Fibroblast of skin of back (primary cell): ENCODE data around the gene PTPRN2.
"Not testable (repeated sequence)": the region's sequence is repeated elsewhere in the genome, so short reads cannot be mapped to it uniquely, and the experiment has no call there.

Experiments
- DNase-seq: peaks from one replicate; pipeline ENCODE4 v3.0.0-alpha.2; 2013

PTPRN2 gene

DNA sequence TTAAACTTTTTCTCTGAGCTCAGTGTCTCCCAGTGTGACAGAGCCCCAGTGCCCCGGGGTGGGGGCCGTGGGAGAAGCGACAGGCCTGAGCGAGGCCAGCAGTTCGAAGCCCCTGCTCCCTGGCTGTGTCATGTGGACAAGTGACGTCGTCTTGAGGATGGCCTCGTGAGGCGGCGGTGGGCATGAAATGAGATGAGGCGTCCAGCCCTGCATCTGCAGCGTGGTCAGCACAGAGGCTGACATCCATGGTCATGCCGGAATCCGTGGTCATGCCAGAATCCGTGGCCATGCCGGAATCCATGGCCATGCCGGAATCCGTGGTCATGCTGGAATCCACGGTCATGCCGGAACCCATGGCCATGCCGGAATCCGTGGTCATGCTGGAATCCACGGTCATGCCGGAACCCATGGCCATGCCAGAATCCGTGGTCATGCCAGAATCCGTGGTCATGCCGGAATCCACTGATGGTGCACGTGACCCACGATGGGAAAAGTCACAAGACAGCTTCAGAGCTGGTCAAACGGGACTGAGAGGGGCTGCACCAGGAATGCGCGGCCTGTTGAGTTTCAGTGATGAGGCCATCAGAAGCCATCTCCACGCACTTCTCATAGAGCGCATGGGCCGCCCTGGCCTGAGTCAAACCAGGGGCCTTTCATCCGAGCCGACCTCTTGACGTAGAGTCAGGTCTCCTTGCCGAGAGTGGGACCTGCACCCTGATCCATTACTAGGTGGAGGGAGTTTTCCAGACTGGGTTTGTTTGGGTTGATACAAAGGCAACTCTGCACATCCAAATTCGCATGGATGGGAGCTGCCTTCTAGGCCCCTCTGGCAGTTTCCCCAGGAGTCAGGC is 342.5 kb downstream of the PTPRN2 start:
- DNase-seq, result no peak

DNA sequence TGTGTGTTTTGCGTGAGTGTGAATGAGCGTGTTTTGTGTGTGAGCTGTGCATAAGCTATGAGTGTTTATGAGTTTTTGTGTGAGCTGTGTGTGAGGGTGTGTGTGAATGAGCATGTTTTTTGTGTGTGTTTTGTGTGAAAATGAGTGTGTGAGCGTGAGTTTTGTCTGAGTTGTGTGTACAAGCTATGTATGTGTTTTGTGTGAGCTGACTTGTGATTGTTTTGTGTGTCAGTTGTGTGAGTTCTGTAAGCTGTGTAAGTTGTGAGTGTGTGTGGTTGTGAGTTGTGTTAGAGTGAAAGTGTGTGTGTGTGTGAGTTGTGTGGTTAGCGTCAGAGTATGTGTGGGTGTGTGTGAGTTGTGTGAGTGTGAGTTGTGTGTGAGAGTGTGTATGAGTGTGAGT is 343.2 kb downstream of the PTPRN2 start:
- no peak for DNase-seq

- no peak for DNase-seq
Measured at GRCh38 chr7:158241919-158242318, 345.7 kb downstream of the PTPRN2 start.

- no peak for DNase-seq
Measured at GRCh38 chr7:158240801-158241200, 346.8 kb downstream of the PTPRN2 start.

DNA sequence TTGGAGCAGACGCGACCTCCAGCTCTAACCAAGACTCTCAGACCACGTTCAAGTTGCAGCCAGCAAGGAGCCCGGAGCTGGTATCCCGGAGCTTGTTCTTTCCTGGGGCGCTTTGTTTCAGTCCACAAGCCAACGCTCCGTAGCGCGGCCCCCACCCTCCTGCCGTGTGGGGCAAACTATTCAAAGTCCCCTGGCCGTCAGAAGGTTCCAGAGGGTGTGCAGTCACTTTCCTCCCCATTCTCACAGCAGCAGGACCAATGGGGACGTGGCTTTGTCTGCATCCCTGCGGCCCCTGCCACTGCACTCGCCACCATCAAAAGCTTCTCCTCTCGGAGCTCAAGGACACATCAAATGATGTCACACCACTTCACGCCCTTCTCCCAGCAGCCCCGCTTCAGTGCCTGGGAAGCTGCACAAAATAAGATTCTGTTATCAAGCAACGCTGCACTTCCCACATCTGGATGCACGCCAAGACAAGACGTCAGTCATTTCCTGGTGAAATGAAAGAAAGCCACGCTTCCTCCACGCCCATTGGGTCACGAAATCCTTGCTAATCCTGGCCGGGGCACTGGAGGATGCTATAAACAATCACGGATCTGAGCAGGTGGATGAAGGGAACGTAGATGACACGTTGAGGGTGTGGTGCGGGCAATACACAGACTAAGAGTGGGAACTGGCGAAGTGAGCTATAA is 348.2 kb downstream of the PTPRN2 start:
- no peak for DNase-seq

DNA sequence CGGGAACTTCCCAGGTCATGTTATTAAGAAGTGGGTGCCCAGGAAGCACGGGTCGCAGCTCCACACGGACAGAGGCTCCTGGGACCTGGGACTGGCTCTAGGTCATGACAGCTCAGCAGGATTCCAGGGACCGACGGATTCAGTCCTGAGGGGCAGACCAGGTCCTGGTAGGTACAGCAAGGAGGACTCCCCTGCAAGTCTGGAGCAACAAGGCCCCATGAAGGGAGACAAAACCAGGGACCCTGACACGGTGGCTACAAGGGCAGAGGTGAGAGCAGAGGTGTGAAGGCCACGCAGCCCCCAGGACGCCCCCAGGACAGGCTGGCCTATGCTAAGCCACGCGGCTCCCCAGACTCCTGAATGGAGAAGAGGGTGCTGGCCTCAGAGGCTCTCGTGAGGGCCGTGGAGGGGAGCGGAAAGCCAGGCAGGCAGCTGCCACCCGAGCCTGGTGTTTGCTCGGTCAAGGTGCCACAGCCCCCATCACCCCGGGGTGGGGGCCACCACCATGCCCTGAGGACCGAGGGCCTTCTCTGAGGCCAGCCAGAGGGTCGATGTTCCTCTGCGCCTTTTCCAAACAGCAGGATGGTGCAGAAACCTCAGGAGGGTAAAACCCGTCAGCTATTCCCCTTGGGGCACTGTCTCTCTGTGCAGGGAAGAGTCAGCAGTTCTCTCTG is 348.9 kb downstream of the PTPRN2 start:
- DNase-seq, result no peak

GRCh38 chr7:158237672-158238335 is 349.8 kb downstream of the PTPRN2 start:
- DNase-seq, result no peak

DNA sequence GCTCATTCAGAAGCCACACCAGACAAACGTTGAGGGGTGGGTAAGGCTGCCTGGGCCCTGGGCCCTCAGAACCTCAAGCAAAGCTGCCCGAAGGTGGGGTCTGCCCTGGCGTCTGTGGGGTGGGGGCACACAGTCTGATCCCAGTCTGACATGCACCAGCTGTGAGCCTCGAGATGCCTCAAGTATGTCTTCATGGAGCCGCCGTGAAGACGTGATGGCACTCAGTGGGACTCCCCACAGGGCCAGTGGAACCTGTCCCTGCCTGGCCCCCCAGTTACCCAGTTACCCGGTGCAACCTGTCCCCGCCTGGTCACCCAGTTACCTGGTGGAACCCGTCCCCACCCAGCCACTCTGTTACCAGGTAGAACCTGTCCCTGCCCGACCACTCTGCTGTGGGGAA is 351.2 kb downstream of the PTPRN2 start:
- DNase-seq, result no peak

DNA sequence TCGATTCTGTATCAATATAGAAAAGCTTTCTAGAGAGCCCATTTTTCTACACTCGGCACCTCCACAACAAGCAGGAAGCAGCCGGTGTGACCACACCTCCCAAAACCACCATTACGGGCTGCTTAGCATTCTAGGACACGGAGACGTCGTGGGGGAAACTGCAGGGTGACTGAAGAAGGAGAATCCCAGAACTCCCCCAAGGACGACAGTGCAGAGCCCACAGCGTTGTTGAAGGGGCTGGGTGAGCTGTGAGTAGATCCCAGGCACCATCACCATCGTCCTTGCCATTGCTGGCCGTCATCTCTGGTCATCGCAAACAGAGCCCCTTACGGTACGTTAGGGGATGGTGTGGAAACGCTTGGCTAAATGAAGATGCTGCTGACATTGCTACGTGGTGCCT is 351.8 kb downstream of the PTPRN2 start:
- DNase-seq, result no peak

- DNase-seq, result no peak
Measured at GRCh38 chr7:158229945-158230344, 357.7 kb downstream of the PTPRN2 start.

- DNase-seq, result no peak
Measured at GRCh38 chr7:158228986-158229385, 358.6 kb downstream of the PTPRN2 start.

GRCh38 chr7:158228131-158228530 is 359.5 kb downstream of the PTPRN2 start:
- DNase-seq, result no peak

GRCh38 chr7:158227258-158227984 is 360.2 kb downstream of the PTPRN2 start:
- no peak for DNase-seq

GRCh38 chr7:158216198-158216597 is 371.4 kb downstream of the PTPRN2 start:
- no peak for DNase-seq

DNA sequence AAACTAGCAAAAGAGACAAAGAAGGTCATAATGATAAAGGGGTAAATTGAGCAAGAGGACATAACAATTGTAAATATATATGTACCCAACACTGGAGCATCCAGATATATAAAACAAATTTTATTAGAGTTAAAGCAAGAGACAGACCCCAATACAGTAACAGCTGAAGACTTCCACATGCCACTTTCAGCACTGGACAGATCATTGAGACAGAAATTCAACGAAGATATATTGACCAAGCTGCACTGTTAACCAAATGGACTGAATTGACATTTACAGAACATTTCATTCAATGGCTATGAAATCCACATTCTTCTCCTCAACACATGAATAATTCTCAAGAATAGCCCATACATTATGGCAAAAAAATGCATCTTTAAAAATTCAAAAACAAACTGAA is 378.2 kb downstream of the PTPRN2 start:
- no peak for DNase-seq

GRCh38 chr7:158206341-158206740 is 381.3 kb downstream of the PTPRN2 start:
- DNase-seq, result no peak

GRCh38 chr7:158204453-158204852 is 383.2 kb downstream of the PTPRN2 start:
- peak; percentile 58 for DNase-seq

- DNase-seq, result not testable (repeated sequence)
Measured at GRCh38 chr7:158203948-158204347, 383.7 kb downstream of the PTPRN2 start.

GRCh38 chr7:158194365-158194900 is 393.2 kb downstream of the PTPRN2 start:
- no peak for DNase-seq

DNA sequence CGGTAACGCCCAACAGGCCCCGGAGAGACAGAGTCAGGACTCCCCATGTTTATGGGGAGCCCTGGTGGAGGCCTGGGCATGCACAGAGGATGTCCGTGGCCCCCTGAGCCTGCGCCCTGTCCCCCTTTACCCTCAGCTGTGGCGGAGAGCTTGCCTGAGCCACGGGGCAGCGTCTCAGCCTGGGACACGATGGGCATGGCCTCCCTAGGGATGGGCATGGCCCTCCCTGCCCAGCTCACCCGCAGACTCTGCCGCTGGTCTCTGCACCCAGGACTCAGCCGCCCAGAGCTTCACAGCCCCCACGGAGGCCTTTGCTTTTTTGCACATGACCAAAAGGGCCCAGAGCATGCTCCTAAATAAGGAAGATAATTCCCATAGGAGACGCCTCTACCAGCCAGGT is 394.2 kb downstream of the PTPRN2 start:
- no peak for DNase-seq

DNA sequence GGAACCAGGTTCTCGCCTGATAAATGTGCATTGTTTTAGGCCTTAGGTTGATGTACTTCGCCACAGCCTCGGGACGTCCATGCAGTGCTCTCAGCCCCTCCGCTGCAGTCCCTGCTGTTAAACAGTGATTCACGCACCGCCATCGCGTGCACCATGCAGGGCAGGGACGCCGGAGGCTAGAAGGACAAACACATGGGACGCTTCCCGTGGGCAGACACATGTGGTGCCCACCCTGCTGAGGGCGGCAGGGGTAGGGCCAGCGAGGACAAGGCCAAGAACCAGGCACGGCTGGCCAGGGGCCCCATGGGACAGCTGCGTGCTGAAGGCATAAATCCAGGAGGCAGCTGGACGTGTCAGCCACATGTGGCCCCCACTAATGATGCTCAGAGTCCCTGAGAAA is 394.7 kb downstream of the PTPRN2 start:
- DNase-seq, result no peak
